IPS-18a (cell line): ENCODE results near the gene LY86.

Experiments
- H3K27ac ChIP-seq: one replicate; pipeline ENCODE4 v1.5.1; 2013; ENCODE audit warnings: low read length
- H3K27me3 ChIP-seq: one replicate; pipeline ENCODE4 v1.6.1; 2013; ENCODE audit warnings: mild to moderate bottlenecking, low read length; ENCODE audit not compliant: control insufficient read depth, insufficient read depth
- H3K36me3 ChIP-seq: one replicate; pipeline ENCODE4 v1.6.1; 2013; ENCODE audit warnings: low read depth, low read length; ENCODE audit not compliant: control insufficient read depth
- H3K4me1 ChIP-seq: one replicate; pipeline ENCODE4 v1.6.1; 2013; ENCODE audit warnings: low read depth, low read length; ENCODE audit not compliant: control insufficient read depth
- H3K4me3 ChIP-seq: one replicate; pipeline ENCODE4 v1.5.1; 2013; ENCODE audit warnings: low read length
- H3K9ac ChIP-seq: one replicate; pipeline ENCODE4 v1.6.1; 2013; ENCODE audit warnings: mild to moderate bottlenecking, low read length, moderate library complexity
- H3K9me3 ChIP-seq: one replicate; pipeline ENCODE4 v1.6.1; 2013; ENCODE audit warnings: low read depth, low read length; ENCODE audit not compliant: control insufficient read depth

The LY86 gene

DNA sequence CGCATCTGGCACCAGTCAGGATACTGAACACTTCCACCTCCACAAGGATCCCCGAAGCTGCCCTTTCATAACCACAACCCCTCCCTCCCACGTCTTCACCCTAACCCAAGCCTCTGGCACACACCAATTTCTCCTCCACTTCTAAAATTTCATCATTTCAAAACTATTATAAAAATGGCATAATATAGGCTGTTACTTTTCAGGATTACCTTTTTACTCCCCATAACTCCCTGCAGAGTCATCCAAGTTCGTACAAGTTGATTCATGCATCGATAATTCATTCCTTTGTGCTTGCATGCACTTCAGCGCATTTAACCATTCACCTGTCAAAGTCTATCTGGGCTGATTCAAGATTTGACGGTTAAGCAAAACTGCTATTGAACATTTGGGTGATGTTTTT is 30.6 kb upstream of the LY86 start:
- Histone ChIP-seq H3K9ac (no peak overlapping the region), H3K27ac (no peak overlapping the region), H3K27me3 (no peaks in the 10 kb centered on the region), H3K4me1 (no peaks in the 10 kb centered on the region), H3K36me3 (no peaks in the 10 kb centered on the region), H3K9me3 (no peaks in the 10 kb centered on the region), H3K4me3 (no peak overlapping the region)

DNA sequence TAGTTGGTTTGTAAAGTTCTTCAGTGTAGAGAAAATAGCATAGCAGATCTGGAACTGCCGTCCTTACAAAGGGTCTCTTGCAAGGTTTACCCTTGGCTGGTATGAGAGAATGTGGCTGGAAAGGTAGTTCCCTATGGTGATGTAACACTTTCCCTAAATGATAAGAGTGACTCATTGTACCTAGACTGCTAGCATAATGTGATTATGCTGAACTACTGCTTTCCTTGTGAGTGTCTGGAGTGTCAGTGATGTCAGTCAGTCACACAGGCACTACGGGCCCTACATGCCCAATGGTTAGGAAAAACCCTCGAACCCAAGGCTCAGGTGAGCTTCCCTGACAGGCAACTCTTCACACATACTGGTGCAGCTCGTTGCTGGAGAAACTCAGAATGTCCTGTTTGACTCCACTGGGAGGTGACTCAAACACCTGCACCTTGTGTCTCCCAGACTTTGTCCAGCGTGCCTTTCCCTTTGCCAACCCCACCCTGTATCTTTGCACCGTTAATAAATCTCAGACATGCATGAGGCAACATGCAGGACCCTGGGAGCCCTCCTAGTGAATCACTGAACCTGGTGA is 28.4 kb upstream of the LY86 start:
- Histone ChIP-seq H3K4me3 (no peak overlapping the region), H3K27ac (no peak overlapping the region), H3K36me3 (no peaks in the 10 kb centered on the region), H3K27me3 (no peaks in the 10 kb centered on the region), H3K9ac (no peak overlapping the region), H3K4me1 (no peaks in the 10 kb centered on the region), H3K9me3 (no peaks in the 10 kb centered on the region)

GRCh38 chr6:6560909-6561308 is 27.6 kb upstream of the LY86 start:
- Histone ChIP-seq H3K27me3 (no peaks in the 10 kb centered on the region), H3K9me3 (no peaks in the 10 kb centered on the region), H3K27ac (no peak overlapping the region), H3K36me3 (no peaks in the 10 kb centered on the region), H3K9ac (no peak overlapping the region), H3K4me3 (no peak overlapping the region), H3K4me1 (no peaks in the 10 kb centered on the region)

DNA sequence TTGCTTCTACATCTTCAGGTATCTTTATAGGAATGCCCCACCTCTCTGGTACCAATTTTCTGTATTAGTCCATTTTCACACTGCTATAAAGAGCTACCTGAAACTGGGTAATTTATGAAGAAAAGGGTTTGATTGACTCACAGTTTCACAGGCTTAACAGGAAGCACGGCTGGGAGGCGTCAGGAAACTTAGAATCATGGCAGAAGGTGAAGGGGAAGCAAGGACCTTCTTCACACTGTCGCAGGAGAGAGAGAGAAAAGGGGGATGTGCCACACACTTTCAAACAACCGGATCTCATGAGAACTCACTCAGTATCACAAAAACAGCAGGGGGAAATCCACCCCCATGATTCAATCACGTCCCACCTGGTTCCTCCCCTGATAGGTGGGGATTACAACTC is 24.4 kb upstream of the LY86 start:
- Histone ChIP-seq H3K27me3 (no peaks in the 10 kb centered on the region), H3K27ac (no peak overlapping the region), H3K9ac (no peak overlapping the region), H3K4me1 (no peaks in the 10 kb centered on the region), H3K36me3 (no peaks in the 10 kb centered on the region), H3K9me3 (no peaks in the 10 kb centered on the region), H3K4me3 (no peak overlapping the region)

GRCh38 chr6:6565069-6565468 is 23.5 kb upstream of the LY86 start:
- Histone ChIP-seq H3K27me3 (no peaks in the 10 kb centered on the region), H3K4me1 (no peaks in the 10 kb centered on the region), H3K9me3 (no peaks in the 10 kb centered on the region), H3K4me3 (no peak overlapping the region), H3K27ac (no peak overlapping the region), H3K36me3 (no peaks in the 10 kb centered on the region), H3K9ac (no peak overlapping the region)

- H3K27me3 ChIP-seq: no peaks in the 10 kb centered on the region
- no peaks in the 10 kb centered on the region for H3K4me1 ChIP-seq
- H3K4me3 ChIP-seq: no peak overlapping the region
- no peaks in the 10 kb centered on the region for H3K36me3 ChIP-seq
- no peak overlapping the region for H3K27ac ChIP-seq
- H3K9me3 ChIP-seq: no peaks in the 10 kb centered on the region
- no peak overlapping the region for H3K9ac ChIP-seq
These were observed 23.0 kb upstream of the LY86 start for GRCh38 chr6:6565488-6565887.

GRCh38 chr6:6566766-6567165 is 21.8 kb upstream of the LY86 start:
- Histone ChIP-seq H3K9ac (no peak overlapping the region), H3K4me3 (no peak overlapping the region), H3K4me1 (no peaks in the 10 kb centered on the region), H3K27ac (no peak overlapping the region), H3K36me3 (no peaks in the 10 kb centered on the region), H3K9me3 (no peaks in the 10 kb centered on the region), H3K27me3 (no peaks in the 10 kb centered on the region)

GRCh38 chr6:6569096-6569810 is 19.3 kb upstream of the LY86 start:
- H3K4me3 ChIP-seq: no peak overlapping the region
- H3K36me3 ChIP-seq: no peaks in the 10 kb centered on the region
- no peaks in the 10 kb centered on the region for H3K4me1 ChIP-seq
- H3K9ac ChIP-seq: no peak overlapping the region
- no peaks in the 10 kb centered on the region for H3K9me3 ChIP-seq
- H3K27me3 ChIP-seq: no peaks in the 10 kb centered on the region
- no peak overlapping the region for H3K27ac ChIP-seq

- Histone ChIP-seq H3K4me3 (no peak overlapping the region), H3K9ac (no peak overlapping the region), H3K4me1 (no peaks in the 10 kb centered on the region), H3K9me3 (no peaks in the 10 kb centered on the region), H3K36me3 (no peaks in the 10 kb centered on the region), H3K27me3 (no peaks in the 10 kb centered on the region), H3K27ac (no peak overlapping the region)
These were observed 18.7 kb upstream of the LY86 start for GRCh38 chr6:6569811-6570164.

DNA sequence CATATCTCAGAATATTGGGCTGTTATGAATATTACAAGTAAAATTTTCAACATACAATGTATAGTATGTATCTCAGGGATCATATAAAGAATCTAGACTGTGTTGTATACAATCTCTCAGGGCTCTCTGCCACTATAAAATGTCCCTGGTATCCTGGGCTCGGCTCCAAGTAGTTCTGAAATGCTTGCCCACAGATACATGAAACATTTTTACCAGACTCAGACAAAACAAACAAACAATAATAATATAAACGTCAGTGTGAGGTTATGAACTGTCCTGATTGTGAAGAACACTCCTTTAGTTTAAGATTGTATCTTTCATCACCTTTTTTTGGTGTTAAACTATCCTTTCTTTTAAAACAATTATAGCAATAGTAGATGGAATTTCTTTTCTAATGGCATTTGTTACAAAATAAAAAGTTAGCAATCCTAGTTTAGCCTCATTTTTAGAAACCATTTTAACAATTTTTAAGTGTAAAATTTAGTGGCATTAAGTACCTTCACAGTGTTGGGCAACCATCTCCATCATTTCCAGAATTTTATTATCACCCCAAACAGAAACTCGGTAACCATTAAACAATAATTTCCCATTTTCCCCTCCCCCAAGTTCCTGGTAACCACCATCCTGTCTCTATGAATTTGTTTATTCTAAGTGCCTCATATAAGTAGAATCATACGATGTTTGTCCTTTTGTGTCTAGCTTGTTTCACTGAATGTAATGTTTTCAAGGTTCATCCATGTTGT is 17.4 kb upstream of the LY86 start:
- H3K27me3 ChIP-seq: no peaks in the 10 kb centered on the region
- H3K4me1 ChIP-seq: no peaks in the 10 kb centered on the region
- H3K9me3 ChIP-seq: no peaks in the 10 kb centered on the region
- H3K36me3 ChIP-seq: no peaks in the 10 kb centered on the region
- no peak overlapping the region for H3K9ac ChIP-seq
- H3K4me3 ChIP-seq: no peak overlapping the region
- no peak overlapping the region for H3K27ac ChIP-seq

DNA sequence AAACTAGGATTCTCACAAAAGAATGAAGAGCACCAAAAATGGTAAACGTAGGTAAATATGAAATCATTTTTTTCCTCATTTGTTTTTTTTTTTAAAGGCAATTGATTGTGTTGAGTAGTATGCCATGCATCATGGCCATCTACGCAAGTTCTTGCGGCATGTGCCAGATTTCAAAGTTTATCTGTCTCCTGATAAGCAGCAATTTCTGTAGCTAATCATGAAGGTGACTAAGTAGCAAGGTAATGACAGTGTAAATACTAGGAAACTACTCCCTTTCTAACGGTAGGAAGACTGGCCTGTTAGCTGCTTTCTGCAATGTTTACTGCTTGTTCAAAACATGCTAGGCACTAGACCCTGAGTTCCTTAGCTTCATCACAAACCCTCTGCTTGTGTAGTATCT is 13.4 kb upstream of the LY86 start:
- H3K4me1 ChIP-seq: no peaks in the 10 kb centered on the region
- no peak overlapping the region for H3K4me3 ChIP-seq
- H3K36me3 ChIP-seq: no peaks in the 10 kb centered on the region
- no peaks in the 10 kb centered on the region for H3K27me3 ChIP-seq
- H3K27ac ChIP-seq: no peak overlapping the region
- H3K9me3 ChIP-seq: no peaks in the 10 kb centered on the region
- no peak overlapping the region for H3K9ac ChIP-seq

- no peak overlapping the region for H3K4me3 ChIP-seq
- no peaks in the 10 kb centered on the region for H3K36me3 ChIP-seq
- H3K27ac ChIP-seq: no peak overlapping the region
- H3K9me3 ChIP-seq: no peaks in the 10 kb centered on the region
- H3K9ac ChIP-seq: no peak overlapping the region
- H3K4me1 ChIP-seq: no peaks in the 10 kb centered on the region
- no peaks in the 10 kb centered on the region for H3K27me3 ChIP-seq
These were observed 10.8 kb upstream of the LY86 start for GRCh38 chr6:6577735-6578134.
